PFSK-1 (cell line): ENCODE measurements around the gene MSANTD1.

Experiments
- FOXP2 ChIP-seq: optimal IDR thresholded peaks from 2 replicates; pipeline ENCODE3; 2011; ENCODE audit warnings: borderline replicate concordance, control low read depth, inconsistent platforms; ENCODE audit not compliant: insufficient read depth; ENCODE audit errors: extremely low read length, extremely low read depth
- POLR2AphosphoS5 ChIP-seq: IDR thresholded peaks from 2 replicates; pipeline ENCODE4 v1.6.1; 2012; ENCODE audit warnings: low read depth, mild to moderate bottlenecking, control low read depth, low read length, moderate library complexity
- REST ChIP-seq, 2 experiments: IDR thresholded peaks; 2 replicates each; pipeline versions ENCODE4 v1.6.1 to v1.8.0; 2011 to 2012; ENCODE audit warnings: low read depth in 2 of 2, low read length in 2 of 2, control low read depth in 1 of 2, inconsistent platforms in 1 of 2, mild to moderate bottlenecking in 1 of 2, moderate library complexity in 1 of 2; ENCODE audit not compliant: insufficient read depth in 1 of 2
- SIN3A ChIP-seq: IDR thresholded peaks from 2 replicates; pipeline ENCODE4 v1.6.1; 2012; ENCODE audit warnings: mild to moderate bottlenecking, low read length, moderate library complexity, borderline replicate concordance; ENCODE audit not compliant: insufficient read depth
- TAF1 ChIP-seq: IDR thresholded peaks from 2 replicates; pipeline ENCODE4 v1.6.1; 2012; ENCODE audit warnings: low read length, control low read depth, borderline replicate concordance; ENCODE audit not compliant: insufficient read depth

Gene MSANTD1

GRCh38 chr4:3215733-3216132 is 33.2 kb upstream of the MSANTD1 start:
- no peak for TF ChIP-seq SIN3A
- TF ChIP-seq TAF1: no peak
- TF ChIP-seq REST (IDR thresholded peaks at IDR 0.05; ENCODE audit: insufficient read depth in 1 of 2, low read depth in 2 of 2, low read length in 2 of 2): no peak

GRCh38 chr4:3217266-3217665 is 31.7 kb upstream of the MSANTD1 start:
- no peak for TF ChIP-seq FOXP2
- no peak for TF ChIP-seq SIN3A
- no peak for TF ChIP-seq TAF1
- no peak for TF ChIP-seq POLR2AphosphoS5
- TF ChIP-seq REST (IDR thresholded peaks at IDR 0.05; ENCODE audit: insufficient read depth in 1 of 2, low read depth in 2 of 2, low read length in 2 of 2): no peak

GRCh38 chr4:3217771-3218170 is 31.2 kb upstream of the MSANTD1 start:
- TF ChIP-seq FOXP2 (no peak), POLR2AphosphoS5 (no peak), TAF1 (no peak), SIN3A (no peak), REST (IDR thresholded peaks at IDR 0.05; ENCODE audit: insufficient read depth in 1 of 2, low read depth in 2 of 2, low read length in 2 of 2) (no peak)

- no peak for TF ChIP-seq SIN3A
- TF ChIP-seq TAF1: no peak
- no peak for TF ChIP-seq FOXP2
- no peak for TF ChIP-seq POLR2AphosphoS5
- TF ChIP-seq REST (IDR thresholded peaks at IDR 0.05; ENCODE audit: insufficient read depth in 1 of 2, low read depth in 2 of 2, low read length in 2 of 2): no peak
Observed at GRCh38 chr4:3218824-3219760, 29.9 kb upstream of the MSANTD1 start.
